ENCODE measurements around the gene LENG9.
A peak's percentile ranks its signal among the peaks of the same experiment; 100 is the strongest.
"Not testable (repeated sequence)": the region's sequence is repeated elsewhere in the genome, so short reads cannot be mapped to it uniquely, and the experiment has no call there.

LENG9 gene

DNA sequence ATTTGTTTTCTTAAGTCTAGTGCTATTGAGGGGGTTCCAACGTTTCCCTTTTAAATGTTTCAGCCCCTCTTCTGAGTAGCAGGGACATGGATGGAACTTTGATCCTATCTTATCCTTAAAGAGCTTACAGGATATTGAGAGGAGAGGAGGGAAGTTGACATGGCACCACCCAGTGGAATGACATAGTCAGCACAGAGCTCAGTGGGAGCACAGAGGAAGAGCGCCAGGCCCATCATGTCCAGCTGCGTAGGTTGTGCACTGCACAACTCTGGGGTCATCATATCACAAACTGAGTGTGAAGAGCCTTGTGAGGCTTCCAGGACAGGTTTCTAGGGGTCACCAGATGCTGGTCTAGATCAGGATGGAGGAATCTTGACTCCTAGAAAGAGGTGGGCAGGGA is 14.1 kb upstream of the LENG9 start:
- DNase-seq, result no peak

DNA sequence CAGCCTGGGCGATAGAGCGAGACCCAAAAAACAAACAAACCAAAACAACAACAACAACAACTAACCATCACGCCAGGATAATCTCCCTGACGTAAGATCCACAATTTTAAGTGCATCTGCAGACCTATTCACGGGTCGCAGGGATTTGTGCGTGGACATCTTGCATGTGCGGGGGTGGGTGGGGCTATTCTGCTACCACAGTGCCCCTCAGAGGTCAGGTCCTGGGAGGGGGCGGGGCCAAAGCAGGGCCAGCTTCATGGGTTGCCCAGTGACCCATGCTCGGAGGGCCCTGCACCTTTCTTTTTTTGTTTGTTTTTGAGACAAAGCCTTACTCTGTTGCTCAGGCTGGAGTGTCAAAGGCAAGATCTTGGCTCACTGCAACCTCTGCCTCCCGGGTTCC is 12.1 kb upstream of the LENG9 start:
- DNase-seq, result no peak

- no peak for DNase-seq
Observed at GRCh38 chr19:54473892-54474372, 10.4 kb upstream of the LENG9 start.

DNA sequence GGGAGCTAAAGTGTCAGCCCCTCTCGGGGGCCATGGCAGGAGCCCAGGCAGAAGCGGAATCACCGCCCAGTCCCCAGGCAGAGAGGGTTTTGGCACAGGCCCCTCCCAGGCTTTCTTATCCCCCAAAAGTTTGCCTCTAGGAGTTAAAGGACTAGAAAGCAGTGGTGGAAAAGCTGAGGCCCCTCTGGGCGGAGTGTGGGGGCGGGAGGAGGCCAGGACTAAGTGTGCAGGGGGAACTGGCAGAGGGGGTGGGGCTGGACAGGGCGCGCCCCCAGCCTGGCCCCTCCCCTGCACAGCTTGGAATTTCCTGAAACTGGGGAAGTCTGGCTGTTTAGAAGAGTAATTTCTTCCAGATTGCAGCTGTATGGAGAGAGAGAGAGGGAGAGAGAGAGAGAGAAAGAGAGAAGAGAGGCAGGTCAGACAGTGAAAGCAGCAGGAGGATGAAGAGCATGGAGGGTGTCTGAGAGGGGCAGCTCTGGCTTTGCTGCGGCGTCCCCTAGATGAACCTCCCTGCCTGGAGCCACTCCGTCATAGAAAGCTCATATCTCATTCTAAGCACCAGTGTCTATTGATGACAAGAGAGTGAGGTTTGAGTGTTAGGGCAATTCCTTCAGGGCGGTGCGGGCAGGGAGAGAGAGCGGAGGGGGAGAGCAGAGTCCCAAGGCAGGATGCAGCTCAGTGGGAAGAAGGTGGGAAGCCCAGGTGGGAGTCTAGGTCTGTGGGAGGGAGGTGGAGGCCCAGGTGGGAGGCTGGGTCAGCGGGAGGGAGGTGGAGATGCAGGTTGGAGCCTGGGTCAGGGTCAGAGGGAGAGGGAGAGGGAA is 9.7 kb upstream of the LENG9 start, which contains the start of gene CDC42EP5:
Gene CDC42EP5, minus strand, starts transcription at position 226 of the 821 bp plus-strand sequence. CDS start 7,749 bp downstream, outside the sequence.
- no peak for DNase-seq

DNA sequence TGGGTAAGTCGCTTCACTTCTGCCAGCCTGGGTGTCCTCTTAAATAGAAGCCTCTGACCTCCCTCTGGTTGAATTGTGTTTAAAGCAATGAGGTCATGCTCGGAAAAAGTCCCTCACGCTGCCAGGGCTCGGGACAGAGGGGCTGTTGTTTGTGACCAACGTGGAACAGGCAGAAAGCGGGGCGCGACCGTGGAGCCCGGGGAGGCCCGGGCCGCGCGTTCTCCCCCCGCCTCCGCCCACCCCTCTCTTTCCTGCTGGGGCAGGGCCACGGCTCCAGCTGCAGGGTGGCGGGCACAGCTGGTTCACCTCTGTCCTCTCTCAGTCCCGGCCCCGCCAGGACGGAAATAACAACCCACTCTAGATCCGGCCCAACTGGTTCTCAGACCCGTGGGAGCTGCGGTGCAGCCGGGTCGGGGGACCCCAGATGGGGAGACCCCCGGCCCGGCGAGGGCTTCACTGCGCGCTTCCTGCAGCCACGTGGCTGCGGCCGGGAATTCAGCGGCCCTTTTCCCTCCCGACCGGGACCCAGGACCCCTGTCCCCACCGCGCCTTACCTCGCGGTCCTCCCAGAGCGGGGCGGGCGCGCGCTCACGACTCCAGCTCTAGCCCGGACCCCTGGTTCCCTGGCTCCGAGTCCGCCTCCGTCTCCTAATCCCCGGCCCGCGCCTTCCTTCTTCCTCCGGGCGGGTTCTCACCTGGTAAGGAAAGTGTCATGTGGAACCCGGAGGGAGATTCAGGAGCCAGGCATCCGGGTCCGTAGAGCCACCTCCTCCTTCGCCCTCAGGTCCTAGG is 7.6 kb upstream of the LENG9 start:
- no peak for DNase-seq

- DNase-seq, result no peak
Observed at GRCh38 chr19:54470276-54470887, 6.8 kb upstream of the LENG9 start.

DNA sequence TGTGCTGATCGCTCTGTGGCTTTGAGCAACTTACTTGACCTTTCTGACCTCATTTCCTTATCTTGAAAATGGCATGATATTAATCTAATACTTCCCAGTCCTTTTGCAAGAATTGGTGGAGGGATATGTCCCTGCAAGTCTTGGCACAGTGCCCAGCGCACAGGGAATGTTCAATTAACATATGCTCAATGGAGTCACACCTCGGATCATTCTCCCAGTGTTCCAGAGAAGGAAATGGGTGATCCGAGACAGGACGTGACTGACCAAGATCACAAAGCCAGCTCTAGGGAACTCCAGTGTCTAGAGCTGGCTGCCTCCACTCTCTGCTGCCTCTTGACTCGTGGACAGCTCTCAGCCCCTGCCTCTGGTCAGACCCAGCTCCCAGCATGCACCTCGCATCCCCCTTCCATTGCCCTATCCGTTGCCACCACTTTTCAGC is 5.9 kb upstream of the LENG9 start:
- DNase-seq, result peak in 1 of 2 experiments; percentile 56

GRCh38 chr19:54466110-54466480 is 2.5 kb upstream of the LENG9 start:
- DNase-seq, result not testable (repeated sequence)

GRCh38 chr19:54465426-54466109 is 2.0 kb upstream of the LENG9 start:
- no peak for DNase-seq

GRCh38 chr19:54464630-54465425 is 1.2 kb upstream of the LENG9 start:
- DNase-seq, result peak; percentile 70 to 92

- DNase-seq, result peak; percentile 93
Observed at GRCh38 chr19:54464044-54464629, 559 bp upstream of the LENG9 start.

GRCh38 chr19:54462655-54463530 is 685 bp downstream of the LENG9 start:
- peak; percentile 32 to 37 for DNase-seq

GRCh38 chr19:54462047-54462654 is 1.4 kb downstream of the LENG9 start:
- DNase-seq, result no peak

DNA sequence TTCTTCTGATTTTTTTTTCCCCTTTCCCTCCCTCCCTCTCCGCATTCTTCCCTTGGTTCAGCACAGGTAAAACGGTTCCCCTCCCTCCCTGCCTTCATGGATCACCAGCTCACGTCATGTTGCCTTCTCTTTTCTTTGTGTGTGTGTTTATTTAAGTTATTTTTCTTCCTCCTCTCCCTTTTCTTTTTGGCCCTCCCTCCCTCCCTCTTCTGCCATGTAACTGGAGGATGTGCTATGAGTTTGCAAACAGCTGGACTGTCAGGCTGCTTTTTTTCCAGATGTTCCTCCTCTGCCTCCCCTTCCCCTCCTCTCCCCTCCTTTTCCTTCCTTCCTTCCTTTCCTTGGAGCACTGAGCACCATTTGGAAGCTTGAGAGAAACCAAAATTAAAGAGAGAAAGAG is 2.0 kb downstream of the LENG9 start:
- no peak for DNase-seq

DNA sequence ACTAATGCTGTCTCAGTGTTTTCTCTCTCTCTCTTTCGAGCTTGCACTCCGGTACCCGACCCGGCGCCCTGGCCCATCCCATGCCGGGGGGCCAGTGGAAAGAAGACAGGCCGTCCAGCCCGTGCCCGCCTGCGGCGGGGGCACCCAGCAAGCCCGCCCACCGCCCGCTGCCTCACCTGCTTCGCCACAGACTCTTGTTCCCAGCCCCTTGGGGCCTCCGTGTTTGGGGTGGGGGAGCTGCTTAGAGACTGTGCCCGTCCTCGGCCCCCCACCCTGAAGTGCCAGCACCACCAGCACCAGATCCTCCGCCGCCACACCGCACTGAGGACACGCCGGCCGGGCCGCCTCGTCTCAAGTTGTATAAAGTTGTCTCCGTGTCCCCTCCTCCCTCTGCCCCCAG is 2.4 kb downstream of the LENG9 start:
- DNase-seq, result no peak

DNA sequence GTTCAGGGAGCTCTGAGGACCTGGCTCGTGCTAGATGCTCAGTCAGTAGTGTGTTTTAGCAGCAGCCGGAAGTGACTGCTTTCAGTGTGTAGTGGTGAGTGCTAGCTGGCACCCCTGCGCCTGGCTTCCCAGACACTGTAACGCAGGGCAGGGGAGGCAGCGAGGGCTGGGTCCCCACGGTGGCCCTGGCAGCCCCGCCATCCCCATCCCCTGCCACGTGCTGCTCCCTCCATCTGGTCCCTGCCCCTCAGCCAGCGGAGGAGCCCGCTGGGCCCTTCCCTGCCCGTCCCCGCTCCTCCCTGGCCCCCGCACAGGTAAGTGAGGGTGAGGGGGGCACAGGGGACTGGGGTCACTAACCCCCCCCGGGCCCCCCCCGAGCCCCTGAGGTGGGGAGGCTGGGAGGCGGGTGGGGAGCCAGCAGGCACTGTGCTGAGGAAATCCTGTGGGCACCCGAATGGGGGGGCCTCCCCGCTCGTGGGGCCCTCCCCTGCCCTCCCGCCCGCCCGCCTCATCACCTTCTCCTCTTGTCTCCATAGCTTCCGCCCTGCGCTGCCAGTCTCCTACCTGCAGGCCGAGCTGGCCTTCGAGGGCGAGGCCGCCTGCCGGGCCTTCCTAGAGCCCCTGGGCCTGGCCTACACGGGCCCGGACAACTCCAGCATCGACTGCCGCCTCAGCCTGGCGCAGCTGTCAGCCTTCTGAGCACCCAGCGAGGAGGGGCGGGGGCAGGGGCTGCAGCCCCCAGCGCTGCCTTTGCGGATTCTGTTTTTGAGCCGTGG is 3.2 kb downstream of the LENG9 start:
- DNase-seq, result no peak

- DNase-seq, result no peak
Observed at GRCh38 chr19:54459282-54460229, 4.0 kb downstream of the LENG9 start.

Data from SHP77 (cell line).